Hematopoietic multipotent progenitor cell treated with erythropoietin and hydrocortisone succinate and interleukin-3 and kit ligand, for 8 days (in vitro differentiated cells): Measurements from ENCODE around the gene APMAP.
A peak's percentile ranks its signal among the peaks of the same experiment; 100 is the strongest.

Source experiments
- DNase-seq: peaks from one replicate; pipeline ENCODE4 v3.0.0-alpha.2; 2015

The APMAP gene, protein sequence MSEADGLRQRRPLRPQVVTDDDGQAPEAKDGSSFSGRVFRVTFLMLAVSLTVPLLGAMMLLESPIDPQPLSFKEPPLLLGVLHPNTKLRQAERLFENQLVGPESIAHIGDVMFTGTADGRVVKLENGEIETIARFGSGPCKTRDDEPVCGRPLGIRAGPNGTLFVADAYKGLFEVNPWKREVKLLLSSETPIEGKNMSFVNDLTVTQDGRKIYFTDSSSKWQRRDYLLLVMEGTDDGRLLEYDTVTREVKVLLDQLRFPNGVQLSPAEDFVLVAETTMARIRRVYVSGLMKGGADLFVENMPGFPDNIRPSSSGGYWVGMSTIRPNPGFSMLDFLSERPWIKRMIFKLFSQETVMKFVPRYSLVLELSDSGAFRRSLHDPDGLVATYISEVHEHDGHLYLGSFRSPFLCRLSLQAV

DNA sequence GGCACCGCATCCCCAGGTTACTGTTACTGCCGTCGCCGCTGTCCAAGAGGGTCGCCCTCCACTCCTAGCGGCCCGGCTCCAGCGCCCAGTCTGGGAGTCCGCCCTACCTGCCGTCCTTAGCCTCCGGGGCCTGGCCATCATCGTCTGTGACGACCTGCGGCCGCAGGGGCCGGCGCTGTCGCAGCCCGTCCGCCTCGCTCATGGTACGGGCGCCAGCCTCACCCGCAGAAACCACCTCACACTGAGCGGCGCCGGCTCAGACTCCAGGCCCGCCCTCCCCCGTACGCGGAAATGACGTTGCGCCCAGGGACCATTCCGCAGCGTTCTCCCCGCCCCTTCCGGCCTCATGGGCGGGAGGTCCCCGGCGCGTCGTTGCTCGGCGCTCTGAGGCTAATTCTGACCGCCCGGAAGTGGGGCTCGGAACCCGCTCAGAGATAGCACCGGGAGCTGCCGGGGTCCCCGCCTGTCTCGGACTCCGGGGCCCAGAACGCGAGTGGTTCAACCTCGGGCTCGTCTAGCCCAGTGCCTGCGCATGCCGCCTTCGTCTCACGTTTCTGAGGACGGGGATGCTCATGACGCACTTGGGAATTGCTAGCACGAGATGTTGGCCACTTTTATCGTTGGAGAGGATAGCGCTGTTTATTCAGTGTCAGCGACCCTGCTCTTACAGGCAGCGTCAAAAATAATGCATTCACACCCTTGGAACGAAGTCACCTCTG, at the start of gene APMAP:
Gene APMAP (minus strand): TSS at position 265 of the 719 bp plus-strand sequence. CDS start 63 bp downstream, at position 202.
- peak; percentile 94 for DNase-seq

DNA sequence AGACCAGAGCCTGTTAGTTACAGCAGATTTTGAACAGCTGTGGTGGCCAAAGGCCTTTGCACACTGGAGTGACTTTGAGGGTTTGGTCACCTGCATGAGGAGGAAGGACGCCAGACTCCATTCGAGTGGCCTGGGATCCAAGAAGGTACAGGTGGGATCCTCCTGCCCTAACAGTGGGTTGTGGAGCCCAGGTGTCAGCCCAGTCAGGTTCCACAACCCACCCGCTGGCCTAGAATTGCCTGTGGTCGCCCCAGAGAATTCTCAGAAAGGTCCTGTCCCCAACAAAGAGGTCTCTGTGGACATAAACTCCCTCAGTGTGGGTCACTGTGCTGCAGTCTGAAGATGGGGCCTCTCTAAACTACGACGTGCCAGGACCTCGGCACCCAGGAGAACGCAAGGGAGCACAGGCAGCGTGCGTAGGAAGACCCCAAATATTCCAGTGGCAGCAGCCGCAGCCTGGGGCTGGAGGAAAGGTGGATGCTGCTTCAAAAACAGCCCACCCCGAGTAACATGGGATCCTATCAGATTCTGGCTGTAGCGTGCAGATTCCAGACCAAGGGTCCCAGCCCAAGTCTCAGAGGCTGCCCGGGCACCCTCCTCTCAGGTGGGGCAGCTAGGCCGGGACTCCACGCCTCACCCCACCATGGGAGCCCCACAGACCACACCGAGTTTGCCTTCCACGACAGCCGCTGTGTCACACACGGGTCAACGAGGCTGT, 49.4 kb upstream of the APMAP start:
- DNase-seq = no peak

DNA sequence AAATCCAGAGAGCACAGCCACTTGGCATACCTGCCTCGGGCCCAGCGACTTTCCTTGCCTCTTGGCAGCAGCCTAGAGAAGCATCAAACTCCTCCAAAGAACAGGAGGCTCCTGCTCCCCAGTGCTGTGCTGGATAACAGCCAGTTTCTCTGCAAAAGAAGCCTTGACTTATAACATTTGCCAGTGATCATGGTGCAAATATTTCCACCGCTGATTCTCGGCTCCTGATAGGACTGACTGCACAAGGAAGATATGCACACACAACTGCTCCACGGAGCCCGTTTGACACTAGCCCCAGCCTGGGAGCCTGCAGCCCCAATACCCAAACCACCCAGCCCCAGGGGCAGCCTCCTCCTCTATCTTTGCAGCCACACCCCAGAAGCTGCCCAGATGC, 47.9 kb upstream of the APMAP start:
- peak; percentile 99 for DNase-seq

DNA sequence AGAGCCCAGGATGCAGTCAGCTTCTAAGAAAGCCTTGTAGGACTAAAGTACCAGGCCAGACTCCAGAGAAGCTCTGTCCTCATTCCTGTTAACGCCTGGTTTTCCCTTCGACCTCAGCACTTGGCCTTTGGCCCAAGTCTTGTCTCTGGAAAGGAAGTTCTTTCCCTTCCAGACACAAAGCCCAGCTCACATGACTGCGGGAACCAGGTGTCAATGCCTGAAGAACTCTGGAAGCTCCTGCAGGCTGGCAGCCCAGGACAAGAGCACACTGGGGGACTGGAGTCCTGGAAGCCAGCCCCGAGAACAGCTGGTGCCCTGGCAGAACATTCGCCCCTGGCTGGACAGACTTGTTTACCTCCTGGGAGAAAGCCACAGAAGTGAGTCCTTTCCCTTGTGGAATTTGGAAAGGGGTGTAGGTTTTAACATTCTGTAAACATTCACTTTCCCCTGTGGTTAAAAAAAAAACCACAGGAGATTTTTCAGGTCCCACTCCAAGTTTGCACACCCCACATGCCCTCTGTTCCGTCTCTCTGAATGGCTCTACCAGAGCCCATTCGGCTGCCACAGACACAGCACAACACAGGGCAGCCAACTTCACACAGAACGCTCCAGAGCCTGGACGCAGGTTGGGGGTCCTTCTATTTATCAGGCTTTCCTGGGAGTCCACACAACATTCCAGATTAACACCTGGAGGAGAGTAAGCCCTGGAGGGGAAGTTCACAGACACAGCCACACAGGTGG, 47.3 kb upstream of the APMAP start:
- DNase-seq = no peak

DNA sequence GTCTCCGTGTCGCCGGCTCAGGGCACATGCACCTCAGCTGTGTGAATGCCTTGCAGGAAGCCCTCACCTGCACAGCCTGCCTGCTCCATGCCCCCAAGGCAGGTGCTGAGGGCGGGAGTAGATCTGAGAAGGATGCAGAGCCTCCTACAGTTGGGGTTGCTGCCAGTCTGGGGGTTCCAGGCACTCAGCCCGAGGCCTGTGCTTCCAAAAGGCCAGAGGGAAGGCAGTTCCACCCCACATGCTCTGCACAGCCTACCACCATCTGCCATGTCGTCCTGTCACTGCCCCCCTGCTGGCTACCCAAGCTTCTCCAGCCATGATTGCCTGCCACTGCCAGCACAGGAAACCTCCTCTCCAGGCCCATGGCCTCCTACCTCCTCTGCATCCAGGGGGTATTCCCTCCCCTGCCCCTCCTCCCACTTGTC, 46.1 kb upstream of the APMAP start:
- DNase-seq = no peak

DNA sequence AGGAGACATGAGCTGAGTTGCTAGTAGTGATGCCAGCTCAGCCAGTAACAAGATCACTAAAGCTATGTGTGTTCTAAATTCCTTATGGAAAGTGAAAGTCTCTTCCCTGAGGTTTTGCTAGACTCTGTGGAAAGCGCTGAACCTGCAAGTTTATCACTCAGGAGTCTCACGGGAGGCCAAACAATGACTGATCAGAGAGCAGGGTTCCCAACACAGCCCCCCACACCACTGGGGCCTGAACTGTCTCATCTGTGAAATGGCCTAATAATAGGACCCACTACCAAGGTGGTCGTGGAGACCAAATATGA, 45.5 kb upstream of the APMAP start:
- DNase-seq = no peak

DNA sequence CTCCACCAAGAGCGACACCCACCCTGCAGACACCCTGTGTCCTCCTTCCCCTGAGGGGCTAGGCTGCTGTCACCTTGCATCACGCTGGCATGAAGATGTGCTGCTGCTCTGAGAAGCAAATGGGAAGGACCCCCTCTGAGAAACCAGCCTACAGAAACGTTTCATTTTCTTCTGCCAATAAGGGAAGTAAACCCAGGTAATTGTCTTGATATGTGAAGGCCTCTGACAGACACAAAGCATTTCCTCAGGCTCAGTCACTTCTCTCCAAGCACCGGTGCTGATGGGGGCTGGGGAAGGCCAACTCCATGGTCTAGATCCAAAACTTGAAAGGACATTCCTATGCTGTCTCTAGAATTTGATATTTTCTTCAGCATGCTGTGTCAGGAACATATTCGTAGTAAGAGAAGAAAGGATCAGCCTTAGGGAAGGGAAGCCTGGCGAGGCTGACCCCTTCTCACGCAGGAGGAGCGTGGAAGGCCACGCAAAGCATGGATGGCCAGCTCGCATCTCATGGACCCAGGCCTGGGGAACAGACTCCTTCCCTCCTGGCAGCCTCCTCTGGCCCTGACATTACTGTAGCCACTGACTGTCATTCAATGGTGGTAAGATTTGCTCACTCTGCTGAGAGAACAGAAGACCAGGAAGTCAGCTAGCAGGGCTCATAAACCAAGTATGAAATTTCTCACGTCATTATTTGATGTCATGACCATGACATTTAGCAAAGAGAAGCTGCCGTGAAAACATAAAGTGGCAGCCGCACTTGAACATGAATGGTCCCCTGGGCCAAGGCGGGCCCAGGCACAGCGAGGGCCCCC, 44.9 kb upstream of the APMAP start:
- DNase-seq = peak; percentile 13

DNA sequence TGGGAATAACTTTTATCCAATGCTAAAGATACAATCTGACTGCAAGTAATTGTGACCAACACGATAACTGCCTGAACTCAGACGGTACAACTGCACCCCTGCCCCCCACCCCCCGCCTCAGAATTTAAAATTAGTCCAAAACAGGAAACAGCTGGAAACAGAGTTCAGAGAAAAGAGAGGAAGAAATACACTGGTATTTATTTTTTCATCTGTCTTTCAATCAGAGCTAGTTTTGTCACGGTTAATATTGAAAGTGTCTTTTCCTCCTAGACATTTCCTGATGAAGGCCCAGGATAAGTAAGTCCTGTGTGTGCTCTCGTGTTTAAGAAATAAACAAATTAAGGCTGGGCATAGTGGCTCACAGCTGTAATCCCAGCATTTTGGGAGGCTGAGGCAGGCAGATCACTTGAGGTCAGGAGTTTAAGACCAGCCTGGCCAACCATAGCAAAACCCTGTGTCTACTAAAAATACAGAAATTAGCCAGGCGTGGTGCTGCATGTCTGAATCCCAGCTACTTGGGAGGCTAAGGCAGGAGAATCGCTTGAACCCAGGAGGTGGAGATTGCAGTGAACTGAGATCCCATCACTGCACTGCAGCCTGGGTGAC, 43.9 kb upstream of the APMAP start:
- DNase-seq = peak; percentile 33

DNA sequence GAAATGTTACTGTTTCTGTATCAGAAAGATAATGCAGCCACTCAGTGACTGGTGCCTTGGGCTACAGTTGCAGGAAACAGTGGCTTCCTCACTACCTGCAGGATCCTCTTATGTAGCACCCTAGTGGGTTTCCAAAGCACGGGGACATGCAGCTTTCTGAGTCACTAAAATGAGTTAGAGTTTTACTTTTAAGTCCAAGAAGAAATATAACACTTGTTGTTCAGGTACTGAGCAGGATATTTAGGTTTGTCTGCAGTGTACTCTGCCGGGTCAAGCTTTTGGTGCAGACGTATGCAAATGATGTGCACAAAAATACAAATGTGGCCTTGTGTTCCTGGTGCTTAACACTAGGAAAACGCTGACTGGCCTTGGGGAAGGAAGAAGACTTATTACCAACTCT, 43.4 kb upstream of the APMAP start:
- DNase-seq = peak; percentile 57

DNA sequence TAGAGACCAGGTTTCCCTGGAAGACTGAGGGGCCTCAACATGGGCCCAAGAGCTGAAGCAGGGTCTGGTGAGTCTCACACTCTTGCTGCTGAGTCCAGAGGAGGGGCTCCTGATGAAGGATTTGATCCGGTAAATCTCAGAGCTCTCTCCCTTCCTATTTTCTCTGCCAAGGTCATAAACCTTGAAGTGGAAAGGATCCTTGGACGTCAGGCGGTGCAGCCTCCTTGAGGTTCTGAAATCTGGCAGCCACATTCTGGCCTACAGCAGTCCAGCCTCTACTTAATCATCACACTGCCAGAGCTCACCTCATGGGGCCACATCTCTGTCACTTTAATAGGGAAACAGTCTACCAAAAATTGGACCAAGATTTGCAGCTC, 41.4 kb upstream of the APMAP start:
- DNase-seq = no peak

DNA sequence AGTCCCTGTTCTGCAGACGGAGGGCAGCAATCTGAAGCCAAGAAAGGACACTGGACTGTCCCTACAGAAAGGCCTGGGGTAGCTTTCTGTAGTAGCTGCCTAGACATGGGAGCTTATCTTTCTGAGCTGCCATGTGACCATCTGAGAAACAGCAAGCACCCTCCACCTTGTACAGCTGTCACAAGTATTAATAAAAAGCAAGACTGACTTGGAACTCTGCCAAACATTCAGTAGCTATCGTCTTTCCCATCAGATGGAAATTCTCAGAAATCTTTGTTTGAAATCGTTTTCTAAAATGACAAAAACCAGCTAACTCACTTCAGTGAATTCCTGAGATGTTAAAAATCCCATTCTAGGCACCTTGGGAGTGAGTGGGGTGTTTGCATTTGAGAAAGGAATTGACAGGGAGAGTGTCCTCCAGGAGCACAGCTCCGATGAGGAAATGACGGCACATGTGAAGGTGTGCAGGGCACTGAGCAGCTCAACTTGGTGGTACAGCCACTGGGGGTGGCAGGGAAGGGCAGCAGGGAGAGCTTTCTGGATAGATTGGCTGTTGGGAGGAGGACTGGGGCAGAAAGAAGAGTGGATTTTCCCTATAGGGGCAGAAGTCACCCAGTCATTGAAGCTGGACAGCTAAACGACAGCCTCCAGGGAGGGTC, 40.8 kb upstream of the APMAP start:
- peak; percentile 78 for DNase-seq

DNA sequence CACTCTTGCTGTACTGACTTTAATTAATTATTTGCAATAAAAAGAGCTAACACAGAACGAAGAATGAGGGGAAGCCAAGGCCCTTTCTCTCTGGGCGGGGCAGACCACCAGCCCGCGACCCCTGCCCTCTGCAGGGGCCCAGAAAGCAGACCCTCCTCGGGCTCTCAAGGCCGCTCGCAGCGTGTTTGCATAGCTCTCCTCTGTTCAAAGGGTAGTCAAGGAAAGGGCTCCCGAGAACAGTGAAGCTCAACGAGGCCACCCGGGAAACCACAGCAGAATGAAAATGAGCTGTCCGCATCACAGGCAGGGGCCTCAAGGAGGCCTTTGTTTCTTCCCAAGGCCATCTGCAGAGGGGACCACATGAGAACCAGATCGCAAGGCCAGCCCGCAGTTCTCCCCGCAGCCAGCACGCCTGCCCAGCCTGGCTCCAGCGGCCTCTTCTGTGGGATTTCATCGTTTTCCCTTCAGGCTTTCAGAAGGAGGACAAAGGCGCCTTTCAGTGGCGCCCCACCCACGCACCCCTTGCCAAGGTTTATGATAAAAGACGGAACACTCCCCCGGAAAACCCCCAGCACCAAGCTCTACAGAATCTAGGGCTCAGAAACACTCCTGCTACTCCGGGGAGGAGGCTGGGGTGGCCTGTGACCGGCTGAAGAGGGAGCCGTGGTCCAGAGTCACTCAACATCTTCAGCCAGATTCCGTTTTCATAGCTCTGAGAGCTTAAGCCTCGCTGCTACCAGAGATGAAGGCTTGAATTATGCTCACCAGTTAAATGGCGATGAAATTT, 40.1 kb upstream of the APMAP start:
- DNase-seq = no peak

DNA sequence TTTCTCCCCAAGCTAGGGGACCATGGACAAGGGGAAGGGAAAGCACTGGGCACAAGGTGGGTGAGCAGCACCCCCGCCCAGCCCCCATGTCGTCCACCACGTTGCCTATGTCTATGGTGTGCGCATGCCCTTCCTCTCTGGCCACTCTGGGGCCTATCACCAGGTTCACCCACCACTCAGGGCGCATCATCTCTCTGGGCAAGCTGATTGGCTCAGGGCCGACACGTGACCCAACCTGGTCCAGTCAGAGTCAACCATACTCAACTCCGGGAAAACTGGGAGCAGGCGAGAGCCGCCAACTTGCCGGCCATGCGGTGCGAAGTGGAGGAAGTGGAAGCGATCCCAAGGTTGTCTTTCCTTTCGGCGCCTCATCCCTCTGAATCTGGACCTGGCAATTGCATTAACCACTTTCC, 39.5 kb upstream of the APMAP start:
- no peak for DNase-seq

DNA sequence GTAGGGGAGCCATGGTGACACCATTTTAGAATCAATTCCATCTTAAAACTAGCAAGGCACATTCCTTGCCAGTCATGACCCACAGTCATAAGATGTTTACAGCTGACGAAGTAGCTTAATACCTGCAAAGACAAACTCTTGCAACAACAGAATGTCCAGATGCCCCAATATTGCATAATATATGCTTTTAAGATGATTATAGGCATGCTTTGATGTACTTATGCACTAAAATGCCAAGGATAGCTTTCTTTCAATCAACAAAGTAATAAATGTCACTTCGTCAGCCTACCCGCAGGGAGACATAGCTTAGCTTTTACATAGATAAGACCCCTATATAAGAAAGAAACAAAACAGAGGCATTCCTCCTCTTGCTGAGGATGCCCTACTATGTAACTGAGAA, 38.7 kb upstream of the APMAP start:
- no peak for DNase-seq

DNA sequence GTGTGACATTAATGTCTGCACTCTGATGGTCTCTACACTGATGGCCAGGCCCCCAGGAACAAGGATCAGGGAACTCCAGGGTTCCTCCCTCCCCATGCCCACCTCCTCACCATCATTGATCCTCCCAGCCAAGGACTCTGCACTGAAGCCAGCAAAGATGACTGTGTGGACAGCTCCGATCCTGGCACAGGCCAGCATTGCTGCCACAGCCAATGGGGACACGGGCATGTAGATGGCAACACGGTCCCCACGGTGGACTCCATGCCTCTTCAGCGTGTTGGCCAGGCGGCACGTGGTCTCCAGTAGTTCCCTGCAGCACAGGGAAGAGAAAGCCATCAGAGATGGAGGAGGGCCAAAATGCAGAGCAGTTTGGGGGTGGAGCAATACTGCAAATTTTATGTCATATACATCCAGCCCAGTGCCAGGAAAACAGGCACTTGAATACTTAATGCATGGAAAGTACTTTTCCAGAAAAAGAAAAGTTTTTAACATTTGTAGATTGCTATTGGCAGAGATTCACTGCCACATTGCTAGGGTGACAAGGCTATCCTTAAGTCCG, 38.2 kb upstream of the APMAP start:
- DNase-seq = no peak

DNA sequence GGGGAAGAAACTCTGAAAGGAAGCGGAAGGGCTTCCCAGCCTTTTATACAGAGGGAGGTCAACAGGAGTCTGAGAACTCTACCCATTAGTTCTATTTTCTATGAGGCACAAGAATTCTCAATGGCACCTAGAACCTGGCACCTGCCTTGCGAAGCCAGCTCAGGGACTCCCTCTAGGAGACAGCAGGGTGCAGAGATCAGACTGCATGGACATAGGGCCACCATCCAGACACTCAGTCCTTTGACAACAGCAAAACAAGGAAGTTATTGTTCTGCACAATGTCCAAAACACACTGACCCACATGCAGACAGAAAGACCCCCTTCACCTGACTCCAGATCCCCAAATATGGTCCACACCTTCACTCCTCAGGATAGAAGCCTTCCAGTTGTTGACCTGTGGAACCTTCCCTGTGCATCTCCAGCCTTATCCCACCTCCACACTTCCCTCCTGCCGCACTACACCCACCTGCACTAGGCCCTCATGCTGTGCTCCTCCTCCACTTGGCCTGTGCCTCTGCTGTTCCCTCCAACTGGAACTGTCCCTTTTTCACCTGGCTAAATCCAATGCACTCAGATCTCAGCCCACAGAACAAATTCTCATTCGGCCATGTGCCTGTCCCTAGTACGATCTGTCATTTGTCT, 37.6 kb upstream of the APMAP start:
- no peak for DNase-seq

DNA sequence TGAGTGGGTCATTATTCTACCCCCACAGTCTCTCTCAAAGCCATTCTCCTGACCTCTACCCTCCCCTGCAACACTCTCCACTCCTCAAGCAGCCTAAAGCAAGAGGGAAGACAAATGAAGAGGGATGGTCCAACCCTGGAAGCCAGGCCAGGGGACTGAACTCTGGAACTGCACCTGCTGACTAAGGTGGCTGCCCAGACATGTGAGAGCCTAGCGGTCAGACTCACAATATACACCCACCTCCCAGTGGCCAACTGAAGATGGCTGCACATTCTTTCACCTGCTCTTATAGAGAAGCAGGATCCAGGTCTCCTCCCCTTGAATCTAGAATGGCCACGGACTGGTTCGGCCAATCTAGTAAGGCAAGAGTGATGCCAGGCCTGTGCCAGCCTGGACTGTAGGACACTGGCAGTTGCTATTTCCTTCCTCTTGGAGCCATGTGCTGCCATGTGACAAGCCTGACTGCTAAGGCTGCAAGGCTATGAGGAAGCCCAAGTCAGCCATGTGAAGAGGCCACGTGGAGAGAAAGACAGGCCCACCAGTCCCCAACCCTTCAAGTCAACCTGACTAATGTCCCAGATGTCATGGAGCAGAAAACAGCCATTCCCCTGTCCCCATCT, 33.5 kb upstream of the APMAP start:
- no peak for DNase-seq

DNA sequence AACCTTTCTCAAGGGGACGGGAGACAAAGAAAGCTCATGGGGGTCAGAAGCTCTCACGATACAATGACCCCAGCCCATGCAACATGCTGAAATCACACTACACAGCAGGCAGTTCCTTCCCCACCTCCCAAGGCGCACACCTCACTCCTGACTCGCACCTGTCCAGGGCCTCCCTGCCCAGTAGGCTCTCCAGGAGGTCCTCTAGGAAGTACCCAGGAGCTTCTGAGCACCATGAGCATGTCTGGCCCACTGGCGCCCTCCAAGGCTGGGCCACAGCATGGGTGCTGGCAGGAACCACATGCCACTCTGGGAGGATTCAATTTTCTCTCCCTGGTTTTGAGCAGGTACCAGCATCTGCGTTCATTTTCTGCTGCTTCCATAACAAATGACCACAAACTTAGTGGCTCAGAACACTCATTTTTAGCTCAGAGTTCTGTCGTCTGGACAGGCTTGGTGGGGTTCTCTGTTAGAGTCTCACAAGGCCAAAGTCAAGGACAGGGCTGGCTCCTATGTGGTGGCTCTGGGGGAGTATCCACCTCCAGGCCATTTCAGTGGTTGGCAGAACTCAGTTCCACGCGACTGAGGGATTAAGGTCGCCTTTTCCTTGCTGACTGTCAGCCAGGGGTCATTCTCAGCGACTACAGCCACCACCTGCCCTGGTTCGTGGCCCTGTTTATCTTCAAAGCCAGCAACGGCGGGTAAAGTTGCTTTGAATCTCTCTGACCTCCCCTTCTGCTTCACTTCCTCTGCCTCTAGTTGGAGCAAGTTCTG, 32.7 kb upstream of the APMAP start:
- DNase-seq = no peak
